ENCODE measurements around the gene SLC7A5.
"Not testable (repeated sequence)": the region's sequence is repeated elsewhere in the genome, so short reads cannot be mapped to it uniquely, and the experiment has no call there.

Gene SLC7A5

GRCh38 chr16:87831421-87832136 is 37.7 kb downstream of the SLC7A5 start:
- DNase-seq: no peak

GRCh38 chr16:87830673-87831420 is 38.5 kb downstream of the SLC7A5 start:
- DNase-seq: no peak

- no peak for DNase-seq
These were observed 39.2 kb downstream of the SLC7A5 start for GRCh38 chr16:87829988-87830672.

GRCh38 chr16:87829622-87829980 is 39.7 kb downstream of the SLC7A5 start:
- DNase-seq: no peak

GRCh38 chr16:87828907-87829621 is 40.2 kb downstream of the SLC7A5 start:
- peak in 1 of 3 experiments; percentile 19 for DNase-seq

- peak in 2 of 3 experiments; percentile 59 to 73 for DNase-seq
These were observed 41.0 kb downstream of the SLC7A5 start for GRCh38 chr16:87828071-87828906.

- not testable (repeated sequence) for DNase-seq
These were observed 41.8 kb downstream of the SLC7A5 start for GRCh38 chr16:87827588-87827915.

- no peak for DNase-seq
These were observed 42.3 kb downstream of the SLC7A5 start for GRCh38 chr16:87826798-87827587.

GRCh38 chr16:87826407-87826797 is 42.9 kb downstream of the SLC7A5 start:
- DNase-seq: not testable (repeated sequence)

GRCh38 chr16:87825842-87826120 is 43.5 kb downstream of the SLC7A5 start:
- not testable (repeated sequence) for DNase-seq

- no peak for DNase-seq
These were observed 44.1 kb downstream of the SLC7A5 start for GRCh38 chr16:87824991-87825841.

GRCh38 chr16:87824016-87824990 is 45.0 kb downstream of the SLC7A5 start:
- DNase-seq: no peak

GRCh38 chr16:87823181-87823929 is 46.0 kb downstream of the SLC7A5 start:
- no peak for DNase-seq

GRCh38 chr16:87822108-87822970 is 47.0 kb downstream of the SLC7A5 start:
- no peak for DNase-seq

GRCh38 chr16:87821376-87822107 is 47.8 kb downstream of the SLC7A5 start:
- no peak for DNase-seq

GRCh38 chr16:87819983-87820382 is 49.3 kb downstream of the SLC7A5 start:
- no peak for DNase-seq

- no peak for DNase-seq
These were observed 50.0 kb downstream of the SLC7A5 start for GRCh38 chr16:87819282-87819681.

Measured in NCI-H1417 (cell line).